MCF 10A (cell line): Measurements from ENCODE around the gene THRA. TPM values are rescaled to one million over a fixed set of nuclear protein-coding genes. Genes with fewer than 3 reads are reported as not detected.

Experiments
- BruUV-seq: library from RNA; stranded (reverse); fragments of 400-500 nt; replicated peaks from 2 replicates; lab custom pipeline; 2021; lab: Mats Ljungman, UMichigan
- CTCF ChIA-PET: fragments of 300-600 bp; sonication (Branson Sonifier 250); formaldehyde crosslinking; extraction: SDS; loops from one replicate; lab custom pipeline; 2021; ENCODE audit warnings: antibody characterized with exemption, inconsistent platforms; lab: Yijun Ruan, JAX
- POLR2A ChIA-PET: fragments of 300-600, 350-650 bp; sonication (Branson Sonifier 250); formaldehyde crosslinking; extraction: SDS; loops from one replicate; lab custom pipeline; 2020; ENCODE audit warnings: antibody characterized with exemption, inconsistent platforms; lab: Yijun Ruan, JAX
- DNase-seq: peaks from one replicate; pipeline ENCODE4 v3.0.0-alpha.2; 2018; ENCODE audit not compliant: unreplicated experiment
- H3K27ac Mint-ChIP-seq: one replicate; pipeline ENCODE4 v1.8.0; 2022; ENCODE audit warnings: mild to moderate bottlenecking, low read depth, mixed read lengths; ENCODE audit not compliant: unreplicated experiment
- H3K27me3 Mint-ChIP-seq: one replicate; pipeline ENCODE4 v1.8.0; 2022; ENCODE audit warnings: mixed read lengths; ENCODE audit not compliant: insufficient read depth, unreplicated experiment
- H3K36me3 Mint-ChIP-seq: one replicate; pipeline ENCODE4 v1.8.0; 2022; ENCODE audit warnings: mild to moderate bottlenecking, moderate library complexity, mixed read lengths; ENCODE audit not compliant: insufficient read depth, unreplicated experiment
- H3K4me1 Mint-ChIP-seq: one replicate; pipeline ENCODE4 v1.8.0; 2022; ENCODE audit warnings: mixed read lengths; ENCODE audit not compliant: insufficient read depth, unreplicated experiment
- H3K4me3 Mint-ChIP-seq: one replicate; pipeline ENCODE4 v1.8.0; 2022; ENCODE audit warnings: mild to moderate bottlenecking, moderate library complexity, mixed read lengths; ENCODE audit not compliant: unreplicated experiment
- H3K9me3 Mint-ChIP-seq: one replicate; pipeline ENCODE4 v1.8.0; 2022; ENCODE audit warnings: mixed read lengths; ENCODE audit not compliant: unreplicated experiment
- CTCF ChIP-seq: fragments of 200-600 bp; IDR thresholded peaks from one replicate; pipeline ENCODE4 v1.8.0; 2022; ENCODE audit warnings: antibody characterized with exemption, mild to moderate bottlenecking; ENCODE audit not compliant: unreplicated experiment
- intact Hi-C: fragments of 100-400 bp; cut with micrococcal nuclease; formaldehyde crosslinking; loops from 2 replicates; pipeline ENCODE4 v1.14.1; 2022
- total RNA-seq: library from RNA; stranded (reverse); gene quantifications from 2 replicates; pipeline ENCODE4 v1.2.3, GENCODE V29; 2022

The THRA gene
- total RNA-seq, 1 experiment from 2014 or later, result 6.4 TPM

- BruUV-seq, result no TSS peak
- no peak overlapping the region for H3K4me3 Mint-ChIP-seq
- no peaks in the 10 kb centered on the region for H3K36me3 Mint-ChIP-seq
- no peak for TF ChIP-seq CTCF
- H3K27me3 Mint-ChIP-seq, result no peaks in the 10 kb centered on the region
- no peaks in the 10 kb centered on the region for H3K9me3 Mint-ChIP-seq
- ChIA-PET CTCF (interaction anchor here (1.2 to 12.2 kb wide), 5 partner anchors 7 to 45 kb away, joined by 3 to 131 read pairs (median 25); no protein-coding TSS in a partner anchor), POLR2A (interaction anchor here (0.6 to 7.9 kb wide), 6 partner anchors 13 to 71 kb away, joined by 3 to 99 read pairs (median 7); partner anchors contain the start of genes MED24 and NR1D1)
- intact Hi-C loops, result no loop called here
- H3K4me1 Mint-ChIP-seq, result peaks cover 73% of the 10 kb centered on the region
- peak overlapping the region; percentile 80 for H3K27ac Mint-ChIP-seq
- no peak for DNase-seq
These were observed 4.9 kb downstream of the THRA start for GRCh38 chr17:40067710-40068109.

- ChIA-PET CTCF (interaction anchor here (0.9 to 12.2 kb wide), 7 partner anchors 7 to 43 kb away, joined by 3 to 131 read pairs (median 3); no protein-coding TSS in a partner anchor), POLR2A (interaction anchor here (0.6 to 7.9 kb wide), 8 partner anchors 10 to 112 kb away, joined by 3 to 99 read pairs (median 6); partner anchors contain the start of genes MED24 and NR1D1)
- H3K4me1 Mint-ChIP-seq, result peaks cover 78% of the 10 kb centered on the region
- no peak for DNase-seq
- no peaks in the 10 kb centered on the region for H3K27me3 Mint-ChIP-seq
- peak overlapping the region; percentile 62 for H3K4me3 Mint-ChIP-seq
- no TSS peak for BruUV-seq
- TF ChIP-seq CTCF, result no peak
- intact Hi-C loops, result no loop called here
- peak overlapping the region; percentile 80 for H3K27ac Mint-ChIP-seq
- no peaks in the 10 kb centered on the region for H3K36me3 Mint-ChIP-seq
- H3K9me3 Mint-ChIP-seq, result no peaks in the 10 kb centered on the region
These were observed 5.4 kb downstream of the THRA start for GRCh38 chr17:40068129-40068581.

- Mint-ChIP-seq H3K4me3 (peak overlapping the region; percentile 62), H3K36me3 (no peaks in the 10 kb centered on the region), H3K9me3 (no peaks in the 10 kb centered on the region), H3K27ac (peak overlapping the region; percentile 80), H3K27me3 (no peaks in the 10 kb centered on the region), H3K4me1 (peaks cover 80% of the 10 kb centered on the region)
- ChIA-PET POLR2A (interaction anchor here (0.7 to 7.9 kb wide), 9 partner anchors 10 to 111 kb away, joined by 3 to 99 read pairs (median 5); partner anchors contain the start of genes MED24 and NR1D1), CTCF (interaction anchor here (0.9 to 12.2 kb wide), 5 partner anchors 7 to 43 kb away, joined by 3 to 131 read pairs (median 3); no protein-coding TSS in a partner anchor)
- intact Hi-C loops, result no loop called here
- no peak for TF ChIP-seq CTCF
- no peak for DNase-seq
- no TSS peak for BruUV-seq
These were observed 5.8 kb downstream of the THRA start for GRCh38 chr17:40068584-40068916.

GRCh38 chr17:40068917-40069750 lies 6.4 kb downstream of the THRA start:
- H3K9me3 Mint-ChIP-seq, result no peaks in the 10 kb centered on the region
- DNase-seq, result peak; percentile 50
- no peak for TF ChIP-seq CTCF
- peak overlapping the region; percentile 62 for H3K4me3 Mint-ChIP-seq
- ChIA-PET CTCF (interaction anchor here (0.6 to 1.7 kb wide), 6 partner anchors 15 to 57 kb away, joined by 3 to 5 read pairs (median 3); partner anchors contain the start of gene MED24), POLR2A (interaction anchor here (0.6 to 7.9 kb wide), 11 partner anchors 11 to 253 kb away, joined by 3 to 99 read pairs (median 5); partner anchors contain the start of genes CASC3, MED24 and NR1D1)
- peaks cover 80% of the 10 kb centered on the region for H3K4me1 Mint-ChIP-seq
- no peaks in the 10 kb centered on the region for H3K27me3 Mint-ChIP-seq
- no peaks in the 10 kb centered on the region for H3K36me3 Mint-ChIP-seq
- intact Hi-C loops, result no loop called here
- peak overlapping the region; percentile 80 for H3K27ac Mint-ChIP-seq
- no TSS peak for BruUV-seq
